Activated T-helper 17 cell treated with anti-CD3 and anti-CD28 coated beads, Interleukin-2, amount 50 U/mL, for 72 hours (primary cell): ENCODE data around the gene GPR37. TPM values are rescaled to one million over a fixed set of nuclear protein-coding genes. Genes with fewer than 3 reads are reported as not detected.

ENCODE experiments used
- ATAC-seq: fragments of 150-1000 bp; cut with Tn5 transposase; replicated peaks from 2 replicates; pipeline ENCODE4 v1.10.0; 2021; ENCODE audit warnings: mild to moderate bottlenecking, moderate library complexity
- H3K27ac Mint-ChIP-seq: one replicate; pipeline ENCODE4 v1.8.0; 2022; ENCODE audit warnings: mixed read lengths
- H3K27me3 Mint-ChIP-seq: one replicate; pipeline ENCODE4 v1.8.0; 2022; ENCODE audit warnings: mixed read lengths
- H3K36me3 Mint-ChIP-seq: one replicate; pipeline ENCODE4 v1.8.0; 2022; ENCODE audit warnings: low read depth, mild to moderate bottlenecking, mixed read lengths
- H3K4me1 Mint-ChIP-seq: one replicate; pipeline ENCODE4 v1.8.0; 2022; ENCODE audit warnings: mixed read lengths
- H3K4me3 Mint-ChIP-seq: one replicate; pipeline ENCODE4 v1.8.0; 2022; ENCODE audit warnings: mild to moderate bottlenecking, mixed read lengths
- H3K9me3 Mint-ChIP-seq: one replicate; pipeline ENCODE4 v1.8.0; 2022; ENCODE audit warnings: mixed read lengths
- total RNA-seq, 2 donors: library from RNA; stranded (reverse); gene quantifications; one replicate each; pipeline ENCODE4 v1.2.3, GENCODE V29; 2022

GPR37 gene
- total RNA-seq, 2 donors from 2014 or later: not detected

DNA sequence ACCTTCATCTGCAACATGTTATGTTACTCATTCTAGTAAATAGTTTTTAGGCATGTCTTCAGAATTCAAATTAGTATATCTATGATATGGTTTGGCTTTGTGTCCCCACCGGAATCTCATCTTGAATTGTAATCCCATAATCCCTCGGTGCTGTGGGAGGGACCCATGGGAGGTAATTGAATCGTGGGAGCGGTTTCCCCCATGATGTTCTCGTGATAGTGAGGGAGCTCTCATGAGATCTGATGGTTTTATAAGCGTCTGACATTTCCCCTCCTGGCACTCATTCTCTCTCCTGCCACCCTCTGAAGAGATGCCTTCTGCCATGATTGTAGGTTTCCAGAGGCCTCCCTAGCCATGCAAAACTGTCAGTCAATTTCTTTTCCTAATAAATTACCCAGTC is 20.4 kb upstream of the GPR37 start:
- no peak for ATAC-seq
- Mint-ChIP-seq H3K27me3 (peaks cover 15% of the 10 kb centered on the region), H3K4me3 (no peak overlapping the region), H3K36me3 (no peaks in the 10 kb centered on the region), H3K9me3 (no peaks in the 10 kb centered on the region), H3K27ac (no peak overlapping the region), H3K4me1 (no peaks in the 10 kb centered on the region)

DNA sequence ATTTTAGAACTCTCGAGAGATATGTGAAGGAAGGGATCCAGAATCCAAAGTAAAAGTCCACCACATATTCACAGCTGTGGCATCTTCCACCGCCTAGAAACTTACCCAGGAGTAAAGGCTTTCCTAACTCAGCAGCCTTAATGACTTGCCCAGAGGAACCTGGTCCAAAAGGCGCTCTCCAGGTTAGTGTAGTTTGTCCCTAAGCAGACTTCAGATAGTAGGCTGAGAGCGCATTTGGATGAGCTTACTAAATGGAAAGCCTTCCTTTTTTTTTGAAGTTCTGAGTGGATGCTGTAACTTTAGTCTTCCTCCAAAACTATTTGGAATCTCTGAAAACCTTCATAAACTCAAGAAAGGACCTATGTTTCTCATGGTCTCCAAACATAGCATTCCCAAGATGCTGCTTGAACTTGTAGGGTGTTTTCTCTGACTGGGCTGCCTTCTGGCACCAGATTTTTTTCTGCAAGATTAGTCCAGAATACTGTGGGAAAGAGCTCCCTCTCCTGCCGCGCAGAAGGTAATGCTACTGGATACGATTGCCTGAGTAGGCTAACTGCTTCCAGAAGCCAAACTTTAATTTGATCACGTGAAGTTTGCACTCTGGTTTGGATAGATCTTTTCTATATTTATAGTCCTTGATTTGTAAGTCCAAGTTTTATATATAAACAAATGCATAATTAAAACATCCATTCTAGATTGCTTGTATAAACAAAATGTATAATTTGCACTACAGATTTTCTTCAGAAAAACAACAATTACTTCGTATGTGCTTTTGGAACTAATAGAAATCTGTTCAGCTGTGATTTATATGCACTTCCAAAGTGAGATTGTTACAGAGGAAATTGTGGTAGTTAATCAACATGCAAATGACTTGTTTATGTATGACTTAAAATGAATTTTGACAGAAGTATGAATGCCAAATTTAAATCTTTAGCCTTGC is 19.6 kb upstream of the GPR37 start:
- ATAC-seq: no peak

DNA sequence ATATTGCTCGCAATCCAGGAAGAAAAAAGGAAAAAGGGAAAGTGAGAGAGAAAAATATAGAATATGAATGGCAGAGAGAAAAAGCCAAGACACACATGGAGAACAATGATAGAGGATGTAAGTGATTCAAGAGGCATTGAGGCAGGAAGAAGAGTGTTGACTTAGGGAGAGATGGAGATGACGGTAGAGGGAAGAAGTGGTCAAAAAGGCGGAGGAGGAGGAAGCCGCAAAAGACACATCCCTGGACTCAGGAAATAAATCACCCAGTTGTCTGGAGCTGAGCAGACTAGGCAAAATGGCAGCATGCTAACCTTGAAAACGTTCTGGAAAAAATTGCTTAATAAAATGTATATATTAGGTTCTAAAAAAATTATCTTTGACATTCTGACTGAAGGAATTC is 17.7 kb upstream of the GPR37 start:
- ATAC-seq: no peak
- peaks cover 8% of the 10 kb centered on the region for H3K27me3 Mint-ChIP-seq
- no peak overlapping the region for H3K4me3 Mint-ChIP-seq
- no peaks in the 10 kb centered on the region for H3K36me3 Mint-ChIP-seq
- no peak overlapping the region for H3K27ac Mint-ChIP-seq
- no peaks in the 10 kb centered on the region for H3K4me1 Mint-ChIP-seq
- H3K9me3 Mint-ChIP-seq: no peaks in the 10 kb centered on the region

More for the DNA sequence above, 19.6 kb upstream of the GPR37 start:
- Mint-ChIP-seq H3K9me3 (no peaks in the 10 kb centered on the region), H3K27ac (no peak overlapping the region), H3K36me3 (no peaks in the 10 kb centered on the region), H3K4me3 (no peak overlapping the region), H3K4me1 (no peaks in the 10 kb centered on the region), H3K27me3 (peaks cover 11% of the 10 kb centered on the region)

DNA sequence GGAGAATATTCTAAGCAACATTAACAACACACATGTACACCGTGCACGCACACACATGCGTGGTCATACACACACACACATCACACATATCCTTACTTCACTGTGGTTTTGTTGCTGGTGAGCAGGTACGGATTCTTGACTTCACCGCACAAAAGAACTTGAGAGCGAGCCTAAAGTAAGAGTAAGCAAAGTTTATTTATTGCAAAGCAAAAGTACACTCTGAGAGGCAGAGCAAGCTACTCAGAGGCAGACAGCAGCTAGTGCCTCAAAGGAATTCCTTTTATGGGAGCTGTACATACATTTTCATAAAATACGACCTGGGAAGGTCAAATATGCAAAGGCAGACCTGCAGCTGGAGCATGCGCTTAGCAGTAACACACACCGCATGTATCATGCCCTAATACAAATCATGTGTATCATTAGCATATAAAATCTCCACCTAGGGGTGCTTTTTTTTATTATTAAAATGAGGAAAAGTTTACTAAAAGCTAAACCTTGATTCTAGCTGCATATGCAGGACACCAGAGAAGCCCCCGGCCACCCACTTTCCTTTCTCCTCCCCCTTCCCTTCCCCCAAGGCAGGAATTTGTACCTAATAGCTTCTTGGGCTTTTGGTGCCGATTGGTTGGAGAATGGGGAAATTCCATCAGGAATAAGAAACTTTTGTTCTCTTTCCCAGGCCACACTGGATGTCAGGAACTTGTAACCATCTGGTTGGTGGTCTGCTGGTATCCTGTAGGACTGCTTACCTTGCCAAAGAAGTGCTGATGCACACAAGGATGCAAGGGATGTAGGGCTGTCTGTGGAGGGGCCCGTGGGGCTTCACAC is 16.5 kb upstream of the GPR37 start:
- no peak for ATAC-seq
- Mint-ChIP-seq H3K9me3 (no peaks in the 10 kb centered on the region), H3K4me1 (no peaks in the 10 kb centered on the region), H3K4me3 (no peak overlapping the region), H3K27ac (no peak overlapping the region), H3K36me3 (no peaks in the 10 kb centered on the region), H3K27me3 (peaks cover 13% of the 10 kb centered on the region)

DNA sequence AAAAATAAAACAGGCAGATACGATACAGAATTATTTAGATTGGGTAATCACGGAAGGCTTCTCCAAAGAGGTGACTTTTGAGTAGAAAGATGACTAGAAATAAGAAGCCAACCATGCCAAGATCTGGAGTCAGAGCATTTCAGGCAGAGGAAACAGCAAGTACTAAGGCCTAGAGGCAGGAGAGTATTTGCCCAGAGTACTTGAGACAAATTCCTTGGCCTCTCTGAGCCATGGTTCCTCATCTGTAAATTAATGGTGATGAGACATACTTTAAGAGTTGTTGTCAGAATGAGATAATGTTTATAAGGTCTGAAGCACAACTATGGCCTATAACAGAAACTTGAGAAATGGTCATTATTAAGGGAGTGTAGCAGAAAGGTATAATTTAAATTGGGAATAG is 15.8 kb upstream of the GPR37 start:
- ATAC-seq: no peak
- no peaks in the 10 kb centered on the region for H3K9me3 Mint-ChIP-seq
- H3K27ac Mint-ChIP-seq: no peak overlapping the region
- H3K27me3 Mint-ChIP-seq: peaks cover 13% of the 10 kb centered on the region
- H3K36me3 Mint-ChIP-seq: no peaks in the 10 kb centered on the region
- H3K4me3 Mint-ChIP-seq: no peak overlapping the region
- H3K4me1 Mint-ChIP-seq: no peaks in the 10 kb centered on the region

DNA sequence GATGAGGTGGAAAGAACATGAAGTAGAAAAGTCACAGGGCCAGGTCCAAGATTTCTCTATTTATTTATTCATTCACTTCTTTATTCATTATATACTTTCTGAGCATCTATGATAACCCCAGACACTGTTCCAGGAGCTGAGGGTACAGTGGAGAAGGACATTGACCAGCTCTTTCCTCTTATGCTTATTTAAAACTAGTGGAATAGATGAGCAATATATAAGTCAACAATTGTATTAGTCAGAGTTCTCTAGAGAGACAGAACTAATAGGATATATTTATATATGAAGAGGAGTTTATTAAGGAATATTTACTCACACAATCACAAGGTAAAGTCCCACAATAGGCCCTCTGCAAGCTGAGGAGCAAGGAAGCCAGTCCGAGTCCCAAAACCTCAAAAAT is 15.0 kb upstream of the GPR37 start:
- no peak overlapping the region for H3K27ac Mint-ChIP-seq
- no peaks in the 10 kb centered on the region for H3K36me3 Mint-ChIP-seq
- H3K4me3 Mint-ChIP-seq: no peak overlapping the region
- H3K4me1 Mint-ChIP-seq: no peaks in the 10 kb centered on the region
- peaks cover 13% of the 10 kb centered on the region for H3K27me3 Mint-ChIP-seq
- no peak for ATAC-seq
- H3K9me3 Mint-ChIP-seq: no peaks in the 10 kb centered on the region

DNA sequence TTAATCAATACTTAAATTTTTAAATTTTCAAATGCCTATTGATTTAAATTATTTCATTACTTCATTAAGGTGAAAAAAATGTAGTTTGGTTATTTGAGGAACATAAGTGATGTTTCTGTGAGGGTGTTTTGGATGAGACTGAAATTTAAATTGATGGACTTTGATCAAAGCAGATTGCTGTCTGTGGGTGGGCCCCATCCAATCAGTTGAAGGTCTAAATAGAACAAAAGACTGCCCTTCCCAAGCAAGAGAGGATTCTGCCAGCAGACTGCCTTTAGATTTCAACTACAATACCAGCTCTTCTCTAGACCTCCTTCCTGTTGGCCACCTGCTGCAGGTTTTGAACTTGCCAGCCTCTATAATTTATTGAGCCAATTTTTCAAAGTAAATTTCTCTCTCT is 14.5 kb upstream of the GPR37 start:
- H3K27ac Mint-ChIP-seq: no peak overlapping the region
- H3K9me3 Mint-ChIP-seq: no peaks in the 10 kb centered on the region
- no peak overlapping the region for H3K4me3 Mint-ChIP-seq
- H3K4me1 Mint-ChIP-seq: no peaks in the 10 kb centered on the region
- H3K36me3 Mint-ChIP-seq: no peaks in the 10 kb centered on the region
- no peak for ATAC-seq
- peaks cover 13% of the 10 kb centered on the region for H3K27me3 Mint-ChIP-seq

DNA sequence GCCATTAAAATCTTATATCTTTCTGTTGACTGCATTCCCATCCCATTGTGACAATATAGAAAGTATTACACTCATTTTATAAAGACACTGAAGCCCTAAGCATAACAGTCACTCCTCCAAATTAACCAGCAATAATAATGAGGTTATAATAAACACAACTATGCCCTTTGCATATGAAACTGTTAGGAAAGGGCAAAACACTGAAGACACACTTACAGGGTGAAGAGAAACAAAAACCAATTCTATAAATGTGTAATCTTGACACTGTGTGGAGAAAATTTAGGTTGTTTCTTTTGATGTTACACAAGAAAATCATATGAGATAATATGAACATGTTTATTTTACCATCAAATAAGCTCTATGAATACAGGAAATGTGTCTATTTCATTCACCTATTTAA is 14.0 kb upstream of the GPR37 start:
- no peak for ATAC-seq
- Mint-ChIP-seq H3K27me3 (peaks cover 13% of the 10 kb centered on the region), H3K36me3 (no peaks in the 10 kb centered on the region), H3K4me3 (no peak overlapping the region), H3K9me3 (no peaks in the 10 kb centered on the region), H3K4me1 (no peaks in the 10 kb centered on the region), H3K27ac (no peak overlapping the region)

DNA sequence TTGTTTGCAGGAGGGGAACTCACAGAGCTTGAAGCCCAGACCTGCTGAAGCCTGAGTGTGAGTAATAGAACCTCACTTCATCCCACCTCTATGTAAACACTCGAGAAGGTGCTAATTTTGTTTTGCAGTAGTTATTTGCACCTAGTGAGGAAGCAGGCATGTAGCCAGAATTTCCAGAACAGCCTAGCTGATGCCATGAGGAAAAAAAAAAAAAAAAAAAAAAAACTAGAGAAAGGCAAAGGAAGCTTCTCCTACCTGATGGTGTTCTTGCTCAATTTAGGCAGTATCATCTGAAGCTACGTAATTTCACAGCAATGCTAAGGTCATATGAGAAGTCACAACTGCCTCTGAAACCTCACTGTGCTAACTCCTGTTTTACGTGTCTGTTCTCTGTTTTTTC is 13.6 kb upstream of the GPR37 start:
- Mint-ChIP-seq H3K36me3 (no peaks in the 10 kb centered on the region), H3K27ac (no peak overlapping the region), H3K9me3 (no peaks in the 10 kb centered on the region), H3K4me3 (no peak overlapping the region), H3K27me3 (peaks cover 14% of the 10 kb centered on the region), H3K4me1 (no peaks in the 10 kb centered on the region)
- ATAC-seq: no peak

DNA sequence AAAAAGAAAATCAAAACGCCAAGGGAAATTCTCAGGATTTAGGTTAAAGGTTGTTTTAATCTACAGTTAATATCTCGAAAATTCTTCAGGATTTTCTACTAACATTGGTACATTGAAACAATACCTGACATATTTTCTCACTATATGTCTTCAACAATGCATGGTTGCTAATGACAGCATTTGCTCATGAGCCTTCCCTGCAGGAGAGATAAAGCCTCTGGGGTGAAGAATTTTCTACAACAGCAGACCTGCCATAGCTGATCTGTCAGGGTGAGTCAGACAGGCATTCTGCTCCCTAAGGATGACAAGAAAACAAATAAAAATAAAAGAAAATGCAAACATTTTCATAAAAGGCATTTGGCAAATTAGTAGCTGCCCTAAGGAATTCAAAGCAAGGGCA is 11.7 kb upstream of the GPR37 start:
- H3K4me1 Mint-ChIP-seq: no peaks in the 10 kb centered on the region
- H3K9me3 Mint-ChIP-seq: no peaks in the 10 kb centered on the region
- no peaks in the 10 kb centered on the region for H3K36me3 Mint-ChIP-seq
- H3K4me3 Mint-ChIP-seq: no peak overlapping the region
- H3K27me3 Mint-ChIP-seq: peaks cover 19% of the 10 kb centered on the region
- H3K27ac Mint-ChIP-seq: no peak overlapping the region
- ATAC-seq: no peak

DNA sequence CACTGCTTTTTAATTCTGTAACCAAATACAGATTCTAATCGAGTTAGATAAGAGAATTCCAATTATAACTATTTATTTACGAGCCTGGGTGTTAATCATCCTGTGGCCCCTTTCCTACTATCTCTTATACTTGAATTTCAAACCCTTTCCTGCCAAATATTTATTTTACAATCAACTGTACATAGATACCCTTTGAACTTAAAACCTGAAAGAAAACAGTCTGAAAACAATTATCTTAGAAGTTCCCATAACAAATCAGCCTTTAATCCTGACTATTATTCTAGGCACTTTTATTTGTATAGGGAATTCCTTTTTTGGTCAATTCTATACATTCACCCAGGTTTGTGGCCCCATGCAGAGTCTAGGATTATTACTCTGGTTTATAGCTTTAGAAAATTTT is 10.6 kb upstream of the GPR37 start:
- Mint-ChIP-seq H3K36me3 (no peaks in the 10 kb centered on the region), H3K27ac (no peak overlapping the region), H3K27me3 (peaks cover 23% of the 10 kb centered on the region), H3K4me1 (no peaks in the 10 kb centered on the region), H3K9me3 (no peaks in the 10 kb centered on the region), H3K4me3 (no peak overlapping the region)
- no peak for ATAC-seq

DNA sequence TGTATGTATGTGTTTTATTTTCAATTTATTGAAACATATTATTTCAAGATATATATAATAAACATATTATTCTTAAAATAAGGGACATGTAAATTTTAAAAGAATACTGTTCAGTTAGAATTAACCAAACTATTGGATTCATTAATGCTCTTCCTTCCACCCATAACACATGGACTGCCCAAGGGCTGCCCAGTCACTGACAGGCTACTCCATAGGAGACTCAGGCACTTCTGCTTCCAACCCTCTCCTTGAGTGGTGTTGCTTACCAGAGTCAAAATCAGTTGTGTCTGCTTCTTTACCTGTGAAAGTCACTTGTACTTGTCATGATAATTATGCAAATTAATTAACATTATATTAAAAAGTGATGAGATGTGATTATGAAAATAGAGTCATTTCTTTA is 9.8 kb upstream of the GPR37 start:
- H3K4me3 Mint-ChIP-seq: no peak overlapping the region
- no peaks in the 10 kb centered on the region for H3K36me3 Mint-ChIP-seq
- no peaks in the 10 kb centered on the region for H3K9me3 Mint-ChIP-seq
- ATAC-seq: no peak
- H3K27ac Mint-ChIP-seq: no peak overlapping the region
- peaks cover 27% of the 10 kb centered on the region for H3K27me3 Mint-ChIP-seq
- H3K4me1 Mint-ChIP-seq: no peaks in the 10 kb centered on the region

DNA sequence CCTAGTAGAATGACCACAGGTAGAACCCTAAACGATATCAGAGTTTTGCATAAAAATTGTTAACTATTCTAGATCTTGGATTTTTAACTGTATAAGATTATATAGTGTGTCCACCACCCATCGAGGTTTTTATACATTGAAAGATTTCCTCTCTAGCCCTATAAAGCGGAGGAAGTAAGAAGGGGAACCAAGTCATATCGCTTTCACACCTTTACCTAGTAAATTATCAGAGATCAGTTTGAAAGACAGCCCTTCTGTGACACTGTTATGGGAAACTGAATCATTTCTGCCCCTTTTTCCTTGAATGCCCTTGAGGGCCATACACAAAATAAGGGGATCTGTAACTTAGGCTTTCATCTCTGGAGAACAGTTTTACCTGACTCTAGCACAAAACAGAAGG is 8.3 kb upstream of the GPR37 start:
- H3K4me3 Mint-ChIP-seq: no peak overlapping the region
- H3K27me3 Mint-ChIP-seq: peaks cover 28% of the 10 kb centered on the region
- no peaks in the 10 kb centered on the region for H3K4me1 Mint-ChIP-seq
- no peaks in the 10 kb centered on the region for H3K9me3 Mint-ChIP-seq
- no peaks in the 10 kb centered on the region for H3K36me3 Mint-ChIP-seq
- H3K27ac Mint-ChIP-seq: no peak overlapping the region
- ATAC-seq: no peak

DNA sequence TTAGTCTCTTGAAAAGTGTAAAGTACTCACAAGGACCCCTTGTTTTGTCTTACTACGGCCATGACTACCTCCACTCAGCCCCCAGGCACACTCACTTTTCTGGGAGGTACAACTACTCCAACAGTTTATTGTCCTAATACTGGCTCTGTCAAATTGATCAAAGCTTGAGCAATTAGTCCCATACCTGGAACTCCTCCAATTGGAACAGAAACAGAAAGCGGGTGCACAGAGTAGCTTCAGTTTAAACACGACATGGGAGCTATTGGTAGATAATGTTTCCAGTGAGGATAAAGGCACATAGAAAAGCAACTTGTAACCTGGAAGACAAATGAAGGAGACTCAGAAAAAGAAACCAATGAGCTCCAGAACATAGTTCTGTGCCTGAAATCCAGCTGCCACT is 7.7 kb upstream of the GPR37 start:
- Mint-ChIP-seq H3K27ac (no peak overlapping the region), H3K36me3 (no peaks in the 10 kb centered on the region), H3K4me1 (no peaks in the 10 kb centered on the region), H3K9me3 (no peaks in the 10 kb centered on the region), H3K4me3 (no peak overlapping the region), H3K27me3 (peaks cover 28% of the 10 kb centered on the region)
- no peak for ATAC-seq

DNA sequence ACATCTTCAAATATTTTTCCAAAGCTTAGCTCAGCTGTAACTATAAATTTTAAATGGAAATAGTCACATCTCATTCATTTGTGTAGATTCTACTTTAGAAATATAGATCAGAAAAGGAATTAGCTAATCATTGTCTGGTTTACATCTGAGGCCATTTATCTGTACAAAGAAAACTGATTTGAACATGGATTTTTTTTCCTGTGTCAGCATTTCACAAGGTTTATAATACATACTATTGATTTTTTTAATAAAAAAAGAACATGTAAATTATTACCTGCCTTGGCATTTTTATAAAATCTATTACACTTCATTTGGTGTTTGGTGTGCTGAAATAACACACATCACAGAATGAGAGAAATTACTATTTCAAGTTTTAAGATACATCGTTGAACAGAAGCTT is 3.5 kb upstream of the GPR37 start:
- H3K4me3 Mint-ChIP-seq: no peak overlapping the region
- no peak overlapping the region for H3K27ac Mint-ChIP-seq
- no peaks in the 10 kb centered on the region for H3K4me1 Mint-ChIP-seq
- no peak for ATAC-seq
- no peaks in the 10 kb centered on the region for H3K9me3 Mint-ChIP-seq
- H3K36me3 Mint-ChIP-seq: no peaks in the 10 kb centered on the region
- peaks cover 46% of the 10 kb centered on the region for H3K27me3 Mint-ChIP-seq
